GM19025 (cell line): ENCODE data around the gene TSSK2.

Source experiments
- ATAC-seq: cut with Tn5 transposase; IDR thresholded peaks from one replicate; pipeline ENCODE4 v1.9.1; 2021; ENCODE audit warnings: mild to moderate bottlenecking, low read depth, moderate library complexity; ENCODE audit not compliant: unreplicated experiment

The TSSK2 gene

DNA sequence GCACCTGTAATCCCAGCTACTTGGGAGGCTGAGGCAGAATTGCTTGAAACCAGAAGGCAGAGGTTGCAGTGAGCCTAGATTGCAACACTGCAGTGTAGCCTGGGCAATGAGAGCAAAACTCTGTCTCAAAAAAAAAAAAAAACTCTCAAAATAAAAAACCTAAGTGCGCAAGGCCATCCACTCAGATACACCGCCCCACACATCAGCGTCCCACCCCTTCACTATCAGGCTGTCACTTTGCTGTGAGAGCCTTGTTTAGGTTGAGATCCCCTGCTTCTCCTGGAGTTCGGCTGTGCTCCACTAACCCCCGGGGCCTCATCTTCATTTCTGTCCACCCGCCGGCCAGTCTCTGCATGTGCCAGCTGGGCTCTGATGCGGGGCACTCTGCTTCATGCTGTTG, 35.3 kb downstream of the TSSK2 start:
- ATAC-seq, result no peak

DNA sequence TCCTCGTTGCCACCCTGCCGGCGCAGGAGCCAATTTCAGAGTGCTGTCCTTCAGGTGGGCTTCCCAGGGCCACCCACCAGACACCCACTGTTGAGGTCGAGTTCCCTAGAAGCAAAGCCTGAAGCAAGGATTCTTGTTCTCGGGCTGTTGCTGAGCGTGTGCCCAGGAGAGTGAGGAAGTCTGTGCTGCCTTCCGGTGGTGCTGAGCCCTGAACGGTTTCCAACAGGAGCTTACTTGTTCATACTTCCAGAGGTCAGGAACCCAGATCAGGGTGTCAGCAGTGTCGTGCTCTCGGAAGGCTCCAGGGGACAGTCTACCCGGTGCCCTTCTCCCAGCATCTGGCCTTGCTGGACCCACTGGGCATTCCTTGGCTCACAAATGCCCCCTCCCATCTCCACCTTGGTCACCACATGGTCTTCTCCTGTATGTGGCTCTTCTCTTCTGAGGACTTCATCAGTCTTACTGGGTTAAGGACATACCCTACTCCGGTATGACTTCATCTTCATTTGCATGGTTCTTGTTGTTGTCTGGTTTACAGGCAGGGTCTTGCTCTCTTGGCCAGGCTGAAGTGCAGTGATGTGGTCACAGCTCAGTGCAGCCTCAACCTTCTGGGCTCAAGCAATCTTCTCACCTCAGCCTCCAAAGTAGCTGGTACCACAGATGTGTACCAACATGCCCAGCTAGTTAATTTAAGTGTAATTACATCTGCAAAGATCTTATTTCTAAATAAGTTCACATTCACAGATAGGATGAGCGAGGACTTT, 36.2 kb downstream of the TSSK2 start:
- no peak for ATAC-seq

DNA sequence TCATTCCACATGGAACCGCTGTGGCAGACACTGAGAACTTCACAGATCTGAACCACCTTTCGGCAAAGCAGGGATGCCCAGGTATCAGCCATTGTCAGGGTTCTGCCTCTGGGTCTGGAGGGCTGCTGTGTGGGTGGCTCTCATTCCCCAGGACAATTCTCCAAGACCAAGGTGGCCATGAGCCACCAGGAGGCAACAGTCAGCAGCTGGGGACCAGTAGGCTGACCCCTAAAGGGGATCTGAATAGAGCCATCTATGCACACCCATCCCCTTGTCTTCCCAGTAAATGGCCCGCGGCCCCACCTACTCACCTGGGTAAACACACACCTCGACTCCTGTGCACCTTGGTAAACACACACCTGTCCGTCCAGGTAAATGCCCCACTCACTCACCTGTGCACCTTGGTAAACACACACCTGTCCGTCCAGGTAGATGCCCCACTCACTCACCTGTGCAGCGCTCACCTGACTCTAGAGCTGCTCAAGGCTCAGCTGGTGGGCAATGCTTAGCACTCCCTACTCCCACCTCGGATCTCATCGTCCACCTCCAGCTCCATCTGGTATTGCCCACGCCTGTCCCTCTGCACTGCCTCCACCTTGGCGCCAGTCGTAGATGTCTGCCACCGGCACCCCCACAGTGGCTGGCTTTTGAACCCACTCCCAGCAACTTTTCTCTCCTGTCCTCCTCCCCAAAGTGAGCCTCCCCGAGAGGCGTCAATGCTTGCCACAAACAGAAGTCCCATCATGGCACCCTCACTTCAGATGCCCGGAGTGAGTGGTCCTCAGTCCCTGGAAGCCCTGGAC, 37.2 kb downstream of the TSSK2 start:
- no peak for ATAC-seq

DNA sequence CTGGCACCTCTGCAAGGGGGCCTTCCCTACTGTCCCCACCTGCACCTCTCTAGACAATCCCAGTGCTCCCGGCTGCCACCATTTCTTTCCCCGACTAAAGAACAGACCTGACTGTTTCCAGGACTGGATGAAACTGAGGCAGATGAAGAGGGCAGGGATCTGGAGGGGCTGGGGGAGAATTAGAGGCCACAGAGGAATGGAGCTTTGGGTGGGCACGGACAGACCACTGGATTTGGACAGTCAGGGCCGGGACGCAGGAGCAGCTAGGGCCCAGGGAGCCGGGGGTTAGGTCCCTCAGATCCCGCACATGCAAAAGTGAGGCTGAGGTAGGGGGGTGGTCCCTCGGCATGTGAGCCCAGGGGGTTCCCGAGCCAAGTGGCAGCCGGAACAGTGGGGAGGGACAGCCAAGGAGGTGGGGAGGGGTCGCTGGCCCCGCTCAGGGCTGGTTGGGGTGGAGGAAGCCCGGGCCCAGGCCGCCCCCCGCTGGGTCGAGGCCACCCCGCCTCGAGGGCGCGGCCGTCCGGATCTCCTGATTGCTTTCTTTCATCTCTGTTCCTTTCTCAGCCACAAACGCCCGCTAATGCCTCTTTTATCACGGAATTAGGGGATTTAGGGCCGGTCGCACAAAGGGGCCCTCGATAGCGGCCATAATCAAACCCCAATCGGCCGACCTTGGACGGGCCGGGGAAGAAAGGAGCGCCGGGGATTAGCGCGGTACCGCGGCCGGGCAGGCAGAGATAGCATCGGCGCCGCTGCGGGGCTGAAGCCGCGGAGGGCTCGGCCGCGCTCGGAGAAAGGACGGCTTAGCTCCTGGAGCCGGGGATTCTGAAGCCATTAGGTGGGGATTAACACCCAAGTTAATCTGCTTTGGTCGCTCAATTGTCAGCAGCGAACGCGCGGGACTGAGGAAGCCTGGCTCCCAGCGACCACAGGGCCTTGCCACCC, 38.2 kb downstream of the TSSK2 start:
- ATAC-seq, result no peak

DNA sequence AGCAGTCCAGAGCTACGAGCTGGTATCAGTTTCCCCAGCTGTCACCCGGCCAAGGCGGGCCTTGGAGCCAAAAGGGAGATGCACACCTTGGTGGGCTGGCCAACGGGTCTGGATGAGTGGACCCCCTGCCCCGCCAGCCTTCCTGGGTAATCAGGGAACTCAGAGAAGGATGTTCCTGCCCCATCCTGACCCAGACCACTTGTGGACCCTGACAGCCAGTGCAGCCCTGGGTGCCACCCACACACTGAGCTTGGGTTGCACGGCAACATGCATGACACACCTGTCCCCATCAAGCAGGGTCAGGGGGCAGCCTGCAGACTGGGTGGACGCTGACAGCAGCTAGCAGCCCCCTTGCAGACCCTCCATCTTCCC, 38.8 kb downstream of the TSSK2 start:
- no peak for ATAC-seq

DNA sequence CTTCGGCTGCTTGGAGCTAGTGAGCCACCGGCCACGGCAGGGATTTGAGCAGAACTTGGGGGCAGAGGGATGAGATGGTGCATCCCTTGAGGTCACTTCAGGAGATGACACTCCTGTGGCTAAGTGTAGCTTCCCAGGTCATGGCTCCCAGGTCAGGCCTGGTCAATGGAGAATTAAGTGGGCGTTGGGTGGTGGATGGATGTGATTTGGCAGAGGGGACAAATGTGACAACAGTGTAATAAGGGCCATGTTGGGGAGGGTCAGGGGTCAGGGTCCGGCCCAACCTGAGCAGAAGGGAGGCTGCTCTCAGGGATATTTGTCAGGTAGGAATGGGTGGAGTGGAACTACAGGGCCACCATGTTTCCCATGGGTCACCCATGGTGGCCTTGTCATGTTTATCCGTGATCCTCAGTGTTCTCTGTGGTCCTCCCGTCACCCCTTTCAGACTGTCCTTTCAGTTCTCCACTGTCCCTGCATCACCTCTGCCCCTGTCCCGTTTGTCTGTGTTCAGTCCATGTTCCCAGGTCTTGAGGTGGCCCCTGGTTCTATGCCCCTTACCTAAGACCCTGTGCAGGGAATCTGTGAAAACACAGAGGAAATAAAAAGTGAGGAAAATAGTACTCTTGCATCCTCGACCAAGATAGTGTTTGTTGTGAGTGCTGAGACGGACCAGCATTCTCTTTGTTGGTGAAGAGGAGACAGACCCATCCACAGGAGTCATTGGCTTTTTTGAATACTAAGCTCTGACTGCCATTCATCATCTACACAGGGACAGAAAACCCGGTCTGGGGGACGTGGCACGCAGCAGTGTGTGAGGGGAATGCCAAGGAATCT, 41.3 kb downstream of the TSSK2 start:
- ATAC-seq, result no peak

GRCh38 chr22:19173047-19174035, 42.2 kb downstream of the TSSK2 start:
- no peak for ATAC-seq

GRCh38 chr22:19174106-19175025, 43.3 kb downstream of the TSSK2 start:
- ATAC-seq, result no peak

DNA sequence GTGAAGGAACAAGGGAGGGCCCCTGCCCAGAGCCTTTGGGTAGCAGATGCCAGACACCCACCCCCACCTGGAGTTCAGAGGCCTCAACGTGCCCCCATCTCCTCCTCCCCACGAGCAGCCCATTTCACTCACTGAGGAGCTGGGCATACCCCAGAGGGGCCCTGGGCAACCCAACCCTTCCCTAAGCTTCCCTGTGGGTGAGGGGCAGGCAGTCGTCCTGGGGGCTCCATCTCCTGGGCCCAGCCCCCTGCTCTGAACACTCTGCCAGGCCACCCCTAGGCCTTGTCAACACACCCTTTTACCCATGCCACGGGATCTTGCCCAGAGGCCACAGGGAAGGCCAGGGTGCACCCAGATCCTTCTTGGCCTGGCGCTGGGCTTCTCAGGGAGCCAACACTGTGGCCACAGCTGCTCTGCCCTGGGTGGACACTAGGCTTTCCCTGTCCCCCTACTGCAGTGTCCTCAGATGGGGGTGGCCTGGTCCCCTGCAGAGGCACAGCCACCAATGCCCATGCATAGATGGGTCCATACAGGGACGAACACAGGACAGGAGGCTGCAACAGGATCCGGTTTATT, 44.0 kb downstream of the TSSK2 start:
- no peak for ATAC-seq

- no peak for ATAC-seq
Measured at GRCh38 chr22:19175602-19176174, 44.6 kb downstream of the TSSK2 start.

DNA sequence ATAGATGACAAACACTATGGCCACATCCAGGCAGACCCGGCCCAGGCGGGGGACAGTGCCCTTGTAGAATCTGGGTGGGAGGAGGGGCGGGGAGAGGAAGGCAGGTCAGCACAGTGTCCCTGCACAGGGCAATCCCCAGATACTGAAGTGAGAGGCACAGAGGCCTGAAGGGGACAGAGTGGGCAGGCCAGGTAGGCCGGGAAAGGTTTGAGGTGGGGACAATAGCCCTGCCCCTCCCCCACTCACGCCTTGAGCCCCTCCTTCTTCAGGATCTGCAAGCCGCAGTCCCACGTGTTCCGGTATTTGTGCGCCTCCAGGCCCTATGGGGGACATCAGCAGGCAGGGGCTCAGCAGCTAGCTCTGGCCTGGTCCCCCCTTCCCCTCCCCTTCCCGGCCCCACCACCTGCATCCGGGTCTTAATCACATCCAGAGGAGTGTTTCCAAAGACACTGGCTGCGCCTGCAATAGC, 45.1 kb downstream of the TSSK2 start:
- ATAC-seq, result no peak

GRCh38 chr22:19176732-19177131, 45.6 kb downstream of the TSSK2 start:
- ATAC-seq, result no peak

- no peak for ATAC-seq
Measured at GRCh38 chr22:19177164-19178064, 46.3 kb downstream of the TSSK2 start.

DNA sequence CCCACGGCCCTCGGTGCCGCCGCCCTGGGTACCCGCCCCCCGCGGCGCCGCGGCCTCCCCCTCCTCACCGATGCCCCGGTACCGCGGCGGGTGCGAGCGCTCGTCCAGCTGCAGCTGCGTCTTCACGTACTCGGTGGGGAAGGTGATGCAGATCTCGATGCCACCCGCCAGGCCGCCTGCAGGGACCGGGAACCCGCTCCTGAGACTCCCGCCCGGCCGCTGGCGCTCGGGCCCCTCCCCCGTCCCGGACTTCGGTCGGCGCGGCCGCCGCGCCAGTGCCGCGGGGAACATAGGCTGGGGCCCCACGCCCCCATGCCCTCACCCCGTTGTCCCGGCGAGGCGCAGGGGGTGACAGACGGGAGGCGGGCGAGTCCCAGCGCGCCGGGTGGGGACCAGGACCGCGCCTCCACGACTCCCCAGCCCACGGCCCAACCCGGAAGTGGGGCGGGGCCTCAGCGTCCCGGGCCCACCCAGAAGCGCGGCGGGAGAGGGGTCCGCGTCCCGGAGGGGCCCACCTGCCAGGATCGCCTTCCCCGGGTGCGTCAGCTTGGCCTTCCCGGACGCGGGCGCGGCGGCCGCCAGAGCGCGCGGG, 47.1 kb downstream of the TSSK2 start:
- ATAC-seq, result peak; percentile 41

DNA sequence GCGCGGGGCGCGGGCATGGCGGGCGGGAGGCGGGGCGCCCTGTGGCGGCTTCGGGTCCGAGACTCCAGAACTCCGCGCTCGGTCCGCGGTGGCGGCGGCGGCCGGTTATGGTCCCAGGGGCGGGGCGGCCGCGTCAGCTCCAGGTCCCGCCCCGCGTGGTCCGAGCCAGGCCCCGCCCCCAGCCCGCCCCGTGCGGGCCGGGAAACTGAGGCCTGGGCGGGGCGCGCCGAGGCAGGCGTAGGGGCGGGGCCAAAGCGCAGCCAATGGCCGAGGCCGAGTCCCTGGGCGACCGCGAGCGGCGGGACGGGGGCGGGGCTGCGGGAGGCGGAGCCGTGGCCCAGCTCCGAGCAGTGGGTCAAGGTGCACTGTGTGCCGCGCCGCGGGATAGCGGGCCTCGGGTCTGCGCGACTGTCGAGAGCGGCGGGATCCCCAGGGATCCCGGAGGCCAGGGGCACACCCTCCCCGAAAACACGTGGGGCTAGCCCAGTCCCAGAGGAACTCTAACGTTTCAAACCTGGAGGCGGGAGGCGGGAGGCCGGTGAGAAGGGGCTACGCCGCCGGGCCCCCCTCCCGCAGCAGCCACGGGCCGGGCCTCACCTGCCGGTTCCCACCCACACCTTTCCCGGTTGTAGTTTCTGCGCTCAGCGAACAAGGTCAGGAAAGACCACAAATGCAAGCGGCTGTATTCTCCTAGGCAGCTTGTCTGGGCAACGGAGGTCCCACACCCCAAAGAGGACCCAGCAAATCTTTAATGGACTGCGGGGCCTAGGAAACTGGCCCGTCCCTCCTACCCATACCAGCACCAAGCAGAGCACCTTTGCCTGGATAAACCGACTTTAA, 47.8 kb downstream of the TSSK2 start, which contains the start of gene SLC25A1:
Gene SLC25A1, minus strand, starts transcription at position 80 of the 840 bp plus-strand sequence. Its CDS starts 63 bp downstream, at position 17.
- peak; percentile 72 for ATAC-seq
